ENCODE data around the gene MEF2C. TPM values are rescaled to one million over a fixed set of nuclear protein-coding genes. Genes with fewer than 3 reads are reported as not detected.

The MEF2C gene
- total RNA-seq, 3 donors from 2014 or later (not counting 1 experiment from before 2014, with no cell fraction given), result 9.2 to 22.0 (median 18.3) TPM

DNA sequence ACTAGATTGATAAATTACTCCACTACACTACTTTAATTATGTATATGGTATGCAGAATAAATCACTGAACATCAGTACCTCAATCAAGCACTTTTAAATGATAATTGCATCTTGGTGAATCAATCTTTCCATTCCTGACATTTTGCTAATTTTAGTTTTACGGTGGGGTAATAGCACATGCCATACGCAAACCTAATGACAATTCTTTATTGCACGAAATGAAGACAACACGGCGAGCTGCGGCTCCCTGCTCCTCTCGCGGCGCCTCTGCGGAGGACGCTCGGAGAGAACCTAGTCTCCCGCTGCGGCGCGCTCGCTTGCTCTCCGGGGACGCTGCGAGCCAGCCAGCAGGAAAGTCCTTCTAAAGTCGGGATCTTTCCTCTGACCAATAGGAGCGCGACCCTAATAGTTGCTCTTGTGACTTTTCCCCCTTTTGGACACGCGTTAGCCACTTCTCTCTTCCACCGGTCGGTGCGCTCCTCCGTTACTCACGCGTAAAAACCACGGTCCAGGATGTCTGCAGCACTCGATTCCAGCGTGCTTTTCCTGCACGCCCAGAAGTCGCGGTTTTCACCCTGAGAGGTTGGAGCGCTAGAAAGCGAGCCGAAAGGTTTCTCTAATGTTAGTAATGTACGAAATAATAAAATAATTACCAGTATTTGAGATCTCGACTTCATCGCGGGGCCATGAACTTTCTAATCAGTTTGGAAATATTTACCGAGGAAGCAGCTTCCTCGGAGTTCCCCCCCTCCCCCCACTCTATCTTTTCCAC, 1.0 kb upstream of the MEF2C start:
- Histone ChIP-seq H3K4me3 (ENCODE audit: low read length) (peak overlapping the region; percentile 56), H3K27ac (ENCODE audit: low read length) (peak overlapping the region; percentile 52), H3K36me3 (ENCODE audit: control insufficient read depth, insufficient read depth, low read length) (no peaks in the 10 kb centered on the region), H3K9me3 (ENCODE audit: control insufficient read depth, insufficient read depth, low read length) (no peaks in the 10 kb centered on the region), H3K27me3 (ENCODE audit: control insufficient read depth, insufficient read depth, low read length) (no peaks in the 10 kb centered on the region), H3K4me1 (ENCODE audit: control insufficient read depth, insufficient read depth, low read length) (peaks cover 8% of the 10 kb centered on the region)
- Mint-ChIP-seq H3K27ac (peak overlapping the region; percentile 52 to 94), H3K36me3 (no peaks in the 10 kb centered on the region), H3K27me3 (ENCODE audit: low read depth in 2 of 2) (peaks cover 6 to 10% of the 10 kb centered on the region in 2 donors), H3K9me3 (no peaks in the 10 kb centered on the region), H3K4me3 (peak overlapping the region; percentile 98), H3K4me1 (peaks cover 22 to 29% of the 10 kb centered on the region in 2 donors)
- ATAC-seq (peak; percentile 39 to 57 (median 45)), DNase-seq (peak in 1 of 2 donors; percentile 3)
- TF ChIP-seq, protein P1, sequence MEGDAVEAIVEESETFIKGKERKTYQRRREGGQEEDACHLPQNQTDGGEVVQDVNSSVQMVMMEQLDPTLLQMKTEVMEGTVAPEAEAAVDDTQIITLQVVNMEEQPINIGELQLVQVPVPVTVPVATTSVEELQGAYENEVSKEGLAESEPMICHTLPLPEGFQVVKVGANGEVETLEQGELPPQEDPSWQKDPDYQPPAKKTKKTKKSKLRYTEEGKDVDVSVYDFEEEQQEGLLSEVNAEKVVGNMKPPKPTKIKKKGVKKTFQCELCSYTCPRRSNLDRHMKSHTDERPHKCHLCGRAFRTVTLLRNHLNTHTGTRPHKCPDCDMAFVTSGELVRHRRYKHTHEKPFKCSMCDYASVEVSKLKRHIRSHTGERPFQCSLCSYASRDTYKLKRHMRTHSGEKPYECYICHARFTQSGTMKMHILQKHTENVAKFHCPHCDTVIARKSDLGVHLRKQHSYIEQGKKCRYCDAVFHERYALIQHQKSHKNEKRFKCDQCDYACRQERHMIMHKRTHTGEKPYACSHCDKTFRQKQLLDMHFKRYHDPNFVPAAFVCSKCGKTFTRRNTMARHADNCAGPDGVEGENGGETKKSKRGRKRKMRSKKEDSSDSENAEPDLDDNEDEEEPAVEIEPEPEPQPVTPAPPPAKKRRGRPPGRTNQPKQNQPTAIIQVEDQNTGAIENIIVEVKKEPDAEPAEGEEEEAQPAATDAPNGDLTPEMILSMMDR (IDR thresholded peaks at IDR 0.05), result no peak
- intact Hi-C loops (cut with micrococcal nuclease), result loop anchor here (5.0 to 10.0 kb wide), 3 partner anchors 57 to 431 kb away; no protein-coding TSS in a partner anchor
- WGBS (ENCODE audit: insufficient coverage), result under 1% methylated on average over 46 of the region's 46 CpGs

DNA sequence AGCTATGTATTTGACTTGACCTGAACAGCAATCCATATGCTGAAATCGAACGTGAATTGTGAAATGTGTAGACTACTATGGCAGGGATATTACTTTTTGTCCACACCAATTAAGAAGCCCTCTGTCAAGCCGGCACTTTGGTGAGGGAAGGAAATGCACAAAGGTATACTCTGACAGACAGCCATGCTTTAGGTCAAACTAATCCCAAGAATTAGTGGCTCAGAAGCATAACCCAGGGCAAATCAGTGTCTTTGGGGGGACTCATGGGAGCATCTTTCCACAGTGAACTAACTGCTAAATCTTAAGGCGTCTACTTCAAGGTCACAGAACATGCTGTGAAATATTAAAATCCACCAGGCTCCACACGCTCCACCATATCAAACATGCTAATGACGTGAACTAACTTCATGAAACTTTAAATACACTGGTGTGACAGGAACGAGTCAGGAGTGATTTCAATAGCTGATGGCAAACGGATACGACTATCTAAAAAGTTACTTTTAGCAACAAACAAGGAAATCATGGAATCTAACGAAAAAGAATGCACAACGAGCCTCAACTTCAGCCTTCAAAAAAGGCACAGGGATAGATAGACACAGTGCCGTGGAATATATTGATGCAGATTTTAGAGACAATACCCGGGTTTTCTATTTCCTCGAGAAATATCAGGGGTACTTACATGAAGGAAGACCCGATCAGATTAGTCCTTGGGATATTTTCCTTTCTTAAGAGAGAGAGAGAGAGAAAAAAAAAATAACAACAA, 527 bp downstream of the MEF2C start:
- no peaks in the 10 kb centered on the region for H3K9me3 ChIP-seq (ENCODE audit: control insufficient read depth, insufficient read depth, low read length)
- intact Hi-C loops (cut with micrococcal nuclease), result loop anchor here (5.0 to 10.0 kb wide), 3 partner anchors 55 to 432 kb away; no protein-coding TSS in a partner anchor
- no peaks in the 10 kb centered on the region for H3K27me3 ChIP-seq (ENCODE audit: control insufficient read depth, insufficient read depth, low read length)
- ATAC-seq (peak in 1 of 3 donors; percentile 9), DNase-seq (no peak)
- no peaks in the 10 kb centered on the region for H3K36me3 Mint-ChIP-seq
- peak overlapping the region; percentile 40 for H3K27ac ChIP-seq (ENCODE audit: low read length)
- WGBS (ENCODE audit: insufficient coverage), result 1% methylated on average over 14 of the region's 15 CpGs
- H3K4me1 Mint-ChIP-seq, result peaks cover 22 to 27% of the 10 kb centered on the region in 2 donors
- H3K27me3 Mint-ChIP-seq (ENCODE audit: low read depth in 2 of 2), result no peaks in the 10 kb centered on the region
- no peaks in the 10 kb centered on the region for H3K36me3 ChIP-seq (ENCODE audit: control insufficient read depth, insufficient read depth, low read length)
- H3K4me3 ChIP-seq (ENCODE audit: low read length), result peak overlapping the region; percentile 56
- H3K9me3 Mint-ChIP-seq, result no peaks in the 10 kb centered on the region
- peak overlapping the region; percentile 98 for H3K4me3 Mint-ChIP-seq
- peak overlapping the region; percentile 24 to 94 for H3K27ac Mint-ChIP-seq
- TF ChIP-seq, protein P1 (IDR thresholded peaks at IDR 0.05), result no peak
- peaks cover 5% of the 10 kb centered on the region for H3K4me1 ChIP-seq (ENCODE audit: control insufficient read depth, insufficient read depth, low read length)

DNA sequence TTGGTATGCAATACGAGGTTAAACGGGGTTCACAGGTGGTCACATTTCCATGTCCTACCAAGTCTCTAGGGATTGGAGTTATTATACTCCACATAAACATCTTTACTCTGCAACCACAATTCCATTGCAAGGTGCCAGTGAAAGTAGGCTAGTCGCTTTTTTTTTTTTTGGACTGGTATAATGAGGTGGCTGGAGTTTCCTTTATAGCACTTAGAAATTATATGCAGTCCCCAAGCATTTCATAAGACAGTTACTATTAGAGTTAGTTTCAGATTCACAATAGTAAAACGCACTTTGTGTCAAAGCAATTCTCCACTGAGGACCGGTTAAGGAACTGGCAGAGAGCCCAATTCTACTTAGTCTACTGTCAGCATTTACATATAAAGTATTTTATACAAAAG, 1.4 kb downstream of the MEF2C start:
- ATAC-seq, result peak; percentile 49 to 59 (median 53)
- WGBS (ENCODE audit: insufficient coverage), result 5% methylated on average over 4 of the region's 5 CpGs

More for the DNA sequence above, 1.4 kb downstream of the MEF2C start:
- Mint-ChIP-seq H3K27me3 (ENCODE audit: low read depth in 2 of 2) (no peaks in the 10 kb centered on the region), H3K4me3 (peak overlapping the region; percentile 79), H3K27ac (peak overlapping the region in 1 of 2 donors; percentile 94), H3K9me3 (no peaks in the 10 kb centered on the region), H3K4me1 (peaks cover 22 to 27% of the 10 kb centered on the region in 2 donors), H3K36me3 (no peaks in the 10 kb centered on the region)
- Histone ChIP-seq H3K4me1 (ENCODE audit: control insufficient read depth, insufficient read depth, low read length) (peaks cover 5% of the 10 kb centered on the region), H3K27me3 (ENCODE audit: control insufficient read depth, insufficient read depth, low read length) (no peaks in the 10 kb centered on the region), H3K36me3 (ENCODE audit: control insufficient read depth, insufficient read depth, low read length) (no peaks in the 10 kb centered on the region), H3K27ac (ENCODE audit: low read length) (no peak overlapping the region), H3K4me3 (ENCODE audit: low read length) (peak overlapping the region; percentile 56), H3K9me3 (ENCODE audit: control insufficient read depth, insufficient read depth, low read length) (no peaks in the 10 kb centered on the region)
- TF ChIP-seq, protein P1 (IDR thresholded peaks at IDR 0.05), result no peak
- DNase-seq, result no peak
- intact Hi-C loops (cut with micrococcal nuclease), result loop anchor here (5.0 to 10.0 kb wide), 3 partner anchors 54 to 433 kb away; no protein-coding TSS in a partner anchor

All from natural killer cell (primary cell).